D721Med (cell line): ENCODE measurements around the gene SYNPR.
A peak's percentile ranks its signal among the peaks of the same experiment; 100 is the strongest.

Experiments
- DNase-seq: peaks from one replicate; pipeline ENCODE4 v3.0.0; 2011; ENCODE audit warnings: low spot score; ENCODE audit not compliant: insufficient read length
- FAIRE-seq: peaks from 2 replicates; lab custom pipeline; 2011; peaks lifted over from hg19 to GRCh38; lab: Jason Lieb, UNC
- TF ChIP-seq, protein P1 (sequence below): IDR thresholded peaks from 2 replicates; pipeline ENCODE4 v1.5.1; 2012; ENCODE audit warnings: mild to moderate bottlenecking, control low read depth; ENCODE audit not compliant: insufficient read depth; ENCODE audit errors: missing control alignments

SYNPR gene

DNA sequence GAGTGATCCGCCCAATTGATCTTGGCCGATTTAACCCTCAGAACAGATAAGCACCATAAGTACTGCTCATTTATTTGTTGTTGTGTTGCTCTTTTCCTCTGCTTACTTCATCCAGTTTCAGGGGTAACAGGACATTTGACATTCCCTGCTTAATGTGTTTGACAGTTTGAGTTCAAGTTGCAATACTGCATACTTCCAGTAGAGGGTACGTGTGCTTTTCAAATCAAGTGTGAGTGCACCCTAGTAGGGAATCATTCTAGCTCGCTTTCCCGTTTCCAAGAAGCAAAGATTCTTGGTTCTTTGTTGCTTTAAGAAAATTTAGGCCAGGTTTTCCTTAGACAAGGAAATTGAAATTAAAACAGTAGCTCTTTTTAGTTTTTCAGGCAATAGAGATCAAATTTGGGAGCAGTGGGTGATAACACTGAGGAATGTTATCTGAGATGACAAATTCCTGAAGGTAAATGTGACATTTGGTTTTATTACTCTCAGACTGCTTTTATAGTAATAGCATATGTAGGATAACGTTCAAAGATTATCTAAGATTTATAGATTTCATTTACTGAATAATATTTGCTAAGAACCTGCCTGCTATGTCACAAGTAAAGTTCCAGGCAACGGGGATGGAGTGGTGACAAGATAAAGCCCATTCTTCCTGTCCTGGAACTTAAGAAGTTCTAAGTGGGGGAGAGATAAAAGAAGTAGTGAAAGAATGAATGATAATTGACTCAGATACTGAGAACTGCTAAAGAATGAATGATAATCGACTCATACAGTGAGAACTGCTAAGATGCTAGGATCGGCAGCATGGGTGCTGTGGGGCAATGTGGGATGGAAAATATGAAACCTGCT is 73.3 kb downstream of the SYNPR start:
- DNase-seq = no peak
- TF ChIP-seq, protein P1, sequence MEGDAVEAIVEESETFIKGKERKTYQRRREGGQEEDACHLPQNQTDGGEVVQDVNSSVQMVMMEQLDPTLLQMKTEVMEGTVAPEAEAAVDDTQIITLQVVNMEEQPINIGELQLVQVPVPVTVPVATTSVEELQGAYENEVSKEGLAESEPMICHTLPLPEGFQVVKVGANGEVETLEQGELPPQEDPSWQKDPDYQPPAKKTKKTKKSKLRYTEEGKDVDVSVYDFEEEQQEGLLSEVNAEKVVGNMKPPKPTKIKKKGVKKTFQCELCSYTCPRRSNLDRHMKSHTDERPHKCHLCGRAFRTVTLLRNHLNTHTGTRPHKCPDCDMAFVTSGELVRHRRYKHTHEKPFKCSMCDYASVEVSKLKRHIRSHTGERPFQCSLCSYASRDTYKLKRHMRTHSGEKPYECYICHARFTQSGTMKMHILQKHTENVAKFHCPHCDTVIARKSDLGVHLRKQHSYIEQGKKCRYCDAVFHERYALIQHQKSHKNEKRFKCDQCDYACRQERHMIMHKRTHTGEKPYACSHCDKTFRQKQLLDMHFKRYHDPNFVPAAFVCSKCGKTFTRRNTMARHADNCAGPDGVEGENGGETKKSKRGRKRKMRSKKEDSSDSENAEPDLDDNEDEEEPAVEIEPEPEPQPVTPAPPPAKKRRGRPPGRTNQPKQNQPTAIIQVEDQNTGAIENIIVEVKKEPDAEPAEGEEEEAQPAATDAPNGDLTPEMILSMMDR = peak; percentile 98
- FAIRE-seq = peak; percentile 98

DNA sequence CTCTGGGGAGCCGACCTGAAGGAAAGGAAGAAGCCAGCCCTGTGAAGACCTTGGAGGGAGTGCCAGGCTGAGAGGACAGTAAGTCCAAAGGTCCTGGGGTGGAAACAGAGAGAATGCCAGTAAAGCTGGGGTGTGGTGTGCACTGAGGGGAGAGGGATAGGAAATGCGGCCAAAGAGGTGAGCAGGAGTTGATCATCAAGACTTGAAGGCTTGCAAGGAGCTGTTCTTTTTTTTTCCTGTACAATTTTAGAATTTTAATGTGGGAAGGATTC is 73.8 kb downstream of the SYNPR start:
- TF ChIP-seq, protein P1 = no peak
- DNase-seq = no peak
- FAIRE-seq = no peak

DNA sequence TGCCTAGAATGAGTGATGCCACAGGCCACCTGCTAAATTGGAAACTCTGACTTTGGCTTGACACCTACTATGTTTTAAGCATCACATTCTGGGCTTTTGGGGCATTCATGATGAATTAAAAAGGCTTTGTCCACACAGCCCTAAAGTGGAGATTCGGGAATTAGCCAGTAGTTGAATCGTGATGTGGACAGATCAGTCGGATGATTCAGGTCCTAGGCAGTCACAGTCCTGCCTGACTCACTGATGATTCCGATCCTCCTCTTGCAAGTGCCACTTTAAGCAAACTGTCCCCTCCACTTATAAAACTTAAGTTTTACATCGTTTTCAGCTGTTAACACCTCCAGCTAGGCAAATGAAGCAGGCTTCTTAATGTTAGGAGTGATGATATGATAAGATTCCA is 75.3 kb downstream of the SYNPR start:
- TF ChIP-seq, protein P1 = no peak
- DNase-seq (no peak), FAIRE-seq (no peak)

DNA sequence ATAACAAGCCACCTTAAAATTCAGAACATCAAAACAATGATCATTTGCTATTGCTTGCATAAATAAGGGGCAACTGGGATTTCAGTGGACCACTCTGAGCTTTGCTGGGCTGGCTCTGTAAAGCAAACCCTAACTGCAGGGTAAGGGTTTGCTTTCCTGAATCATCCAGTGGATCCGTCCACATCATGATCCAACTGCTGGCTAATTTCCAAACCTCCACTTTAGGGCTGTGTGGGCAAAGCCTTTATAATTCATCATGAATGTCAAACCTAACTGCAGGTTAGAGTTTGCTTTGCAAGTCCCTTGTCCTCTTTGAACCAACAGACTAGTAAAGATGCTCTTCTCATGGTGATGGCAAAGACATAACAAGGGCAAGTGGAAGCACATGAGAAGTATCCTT is 76.1 kb downstream of the SYNPR start:
- DNase-seq = no peak
- FAIRE-seq = no peak
- TF ChIP-seq, protein P1 = no peak

DNA sequence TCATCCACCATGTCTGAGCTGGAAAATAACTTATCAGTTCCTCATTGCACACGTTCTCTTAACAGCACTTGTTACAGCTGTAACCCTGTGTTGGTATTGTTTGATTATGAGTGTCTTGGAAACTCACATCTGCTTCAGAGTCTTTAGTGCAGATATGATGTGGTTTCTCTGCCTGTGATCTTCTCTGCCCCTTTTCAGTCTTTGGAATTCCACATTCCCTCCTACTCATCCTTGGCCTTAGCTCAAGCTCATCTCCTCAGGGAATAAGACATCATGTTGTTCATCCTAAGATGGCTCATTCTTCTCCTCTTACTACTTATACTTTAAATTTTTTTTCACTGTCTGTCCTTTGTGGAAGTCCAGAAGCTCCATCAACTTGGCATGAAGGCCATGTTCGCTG is 77.7 kb downstream of the SYNPR start:
- DNase-seq (no peak), FAIRE-seq (no peak)
- TF ChIP-seq, protein P1 = no peak

DNA sequence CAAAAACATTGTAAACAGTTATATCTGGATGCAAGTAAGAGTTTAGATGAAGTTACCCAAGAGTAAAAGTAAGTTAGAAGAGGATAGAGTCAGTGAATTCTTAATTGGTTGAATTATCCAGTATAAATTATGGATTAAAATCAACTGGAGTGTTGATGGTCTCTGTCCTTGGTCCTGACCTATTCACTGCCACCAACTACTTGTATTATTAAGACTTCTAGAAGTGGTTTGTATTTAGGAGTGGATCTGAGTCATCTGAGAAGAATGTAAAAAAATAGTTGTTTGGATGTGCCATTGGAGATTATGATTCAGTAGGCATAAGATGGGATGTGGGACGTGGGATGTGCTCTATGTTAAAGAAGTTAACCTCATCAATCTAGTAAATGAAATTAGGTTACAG is 86.4 kb downstream of the SYNPR start:
- FAIRE-seq (no peak), DNase-seq (no peak)
- TF ChIP-seq, protein P1 = no peak

DNA sequence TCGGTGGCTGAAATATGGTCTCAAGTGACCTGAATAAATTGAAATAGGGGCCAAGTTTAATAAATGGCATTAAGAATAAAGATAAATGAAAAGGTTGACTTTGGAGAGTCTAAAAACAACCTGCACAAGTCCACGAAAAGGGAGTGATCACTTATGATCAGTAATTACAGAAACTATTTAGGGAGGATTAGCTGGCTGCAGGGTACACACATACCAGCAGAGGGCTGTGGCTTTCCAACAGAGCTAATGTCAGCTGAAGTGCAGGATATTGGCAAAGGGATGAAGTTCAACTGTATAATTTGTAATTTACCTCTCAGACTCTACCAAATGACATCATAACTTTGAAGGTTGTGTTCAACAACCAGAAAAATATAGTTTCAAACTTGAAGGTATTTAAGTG is 86.8 kb downstream of the SYNPR start:
- no peak for DNase-seq
- TF ChIP-seq, protein P1 = peak; percentile 56
- FAIRE-seq = peak; percentile 60
